ENCODE data around the gene EYS.
A peak's percentile ranks its signal among the peaks of the same experiment; 100 is the strongest.
"Not testable (repeated sequence)": the region's sequence is repeated elsewhere in the genome, so short reads cannot be mapped to it uniquely, and the experiment has no call there.

EYS gene

DNA sequence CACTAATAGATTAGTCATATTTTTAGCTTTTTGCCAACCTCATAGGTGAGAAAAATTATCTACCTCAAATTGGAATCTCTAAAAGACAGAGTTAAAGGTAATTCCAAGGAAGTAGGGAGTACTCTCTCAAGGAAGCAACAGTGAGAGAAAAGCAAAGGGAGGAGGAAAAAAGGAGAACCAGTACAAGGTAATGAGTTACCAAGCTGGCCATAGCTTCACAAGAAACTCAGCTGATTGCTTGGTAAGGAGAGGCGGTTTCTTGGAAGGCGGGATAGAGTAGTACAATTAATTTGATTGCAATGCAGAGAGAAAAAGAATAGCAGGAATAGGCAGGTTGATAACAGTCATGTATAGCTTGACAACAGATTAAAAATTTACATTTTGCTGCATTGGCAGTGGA, 1933.8 kb downstream of the EYS start:
- TF ChIP-seq, protein P1, sequence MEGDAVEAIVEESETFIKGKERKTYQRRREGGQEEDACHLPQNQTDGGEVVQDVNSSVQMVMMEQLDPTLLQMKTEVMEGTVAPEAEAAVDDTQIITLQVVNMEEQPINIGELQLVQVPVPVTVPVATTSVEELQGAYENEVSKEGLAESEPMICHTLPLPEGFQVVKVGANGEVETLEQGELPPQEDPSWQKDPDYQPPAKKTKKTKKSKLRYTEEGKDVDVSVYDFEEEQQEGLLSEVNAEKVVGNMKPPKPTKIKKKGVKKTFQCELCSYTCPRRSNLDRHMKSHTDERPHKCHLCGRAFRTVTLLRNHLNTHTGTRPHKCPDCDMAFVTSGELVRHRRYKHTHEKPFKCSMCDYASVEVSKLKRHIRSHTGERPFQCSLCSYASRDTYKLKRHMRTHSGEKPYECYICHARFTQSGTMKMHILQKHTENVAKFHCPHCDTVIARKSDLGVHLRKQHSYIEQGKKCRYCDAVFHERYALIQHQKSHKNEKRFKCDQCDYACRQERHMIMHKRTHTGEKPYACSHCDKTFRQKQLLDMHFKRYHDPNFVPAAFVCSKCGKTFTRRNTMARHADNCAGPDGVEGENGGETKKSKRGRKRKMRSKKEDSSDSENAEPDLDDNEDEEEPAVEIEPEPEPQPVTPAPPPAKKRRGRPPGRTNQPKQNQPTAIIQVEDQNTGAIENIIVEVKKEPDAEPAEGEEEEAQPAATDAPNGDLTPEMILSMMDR (conservative IDR thresholded peaks at IDR 0.05; ENCODE audit: control insufficient read depth, insufficient read depth, low read depth, low read length), result no peak
- DNase-seq (ENCODE audit: low read depth), result no peak
- H3K4me3 ChIP-seq (ENCODE audit: control insufficient read depth, low read depth, low read length), result no peak overlapping the region

DNA sequence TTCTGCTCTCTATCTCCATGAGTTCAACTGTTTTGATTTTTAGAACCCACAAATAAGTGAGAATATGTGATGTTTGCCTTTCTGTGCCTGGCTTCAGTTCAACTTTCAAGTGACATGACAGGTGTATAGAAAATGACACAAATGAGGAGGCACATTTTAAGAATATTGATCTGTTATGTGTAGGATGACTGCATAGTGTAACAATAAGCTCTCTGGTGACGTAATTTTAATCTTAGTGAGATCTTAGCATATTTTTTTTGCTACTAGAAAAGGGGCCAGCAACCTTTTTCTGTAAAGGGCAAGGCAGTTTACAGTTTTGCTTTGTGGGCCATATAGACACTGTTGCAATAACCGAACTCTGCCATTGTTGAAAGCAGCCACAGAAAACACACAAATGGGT, 1941.2 kb downstream of the EYS start:
- TF ChIP-seq, protein P1 (conservative IDR thresholded peaks at IDR 0.05; ENCODE audit: control insufficient read depth, insufficient read depth, low read depth, low read length), result no peak
- H3K4me3 ChIP-seq (ENCODE audit: control insufficient read depth, low read depth, low read length), result no peak overlapping the region
- no peak for DNase-seq (ENCODE audit: low read depth)

DNA sequence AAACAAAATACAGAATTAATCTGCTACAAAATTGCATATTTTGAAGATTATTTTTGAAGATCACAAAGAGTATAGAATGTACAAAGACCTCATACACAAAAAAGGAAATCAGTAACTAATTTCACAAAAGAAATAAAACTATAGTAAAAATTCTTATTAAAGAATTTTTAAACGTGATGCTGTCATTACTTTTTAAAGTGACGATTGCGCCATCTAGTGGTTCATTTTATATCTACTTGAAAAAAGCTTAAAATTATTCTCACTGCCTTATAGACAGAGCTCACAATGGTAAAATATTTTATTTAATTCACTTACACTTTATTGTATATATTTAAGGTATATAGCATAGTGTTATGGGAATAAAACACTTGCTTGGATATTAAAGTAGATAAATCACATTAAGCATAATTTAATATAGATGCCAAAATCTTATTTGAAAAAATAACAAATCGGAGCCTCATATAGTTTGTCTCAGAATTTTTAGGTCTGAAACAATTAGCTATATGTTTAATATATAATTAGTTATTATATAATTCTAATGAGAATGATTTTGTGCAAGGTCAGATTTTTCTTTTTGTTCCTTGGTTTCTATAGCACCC, 1942.6 kb downstream of the EYS start:
- peak; percentile 60 for DNase-seq (ENCODE audit: low read depth)
- TF ChIP-seq, protein P1 (conservative IDR thresholded peaks at IDR 0.05; ENCODE audit: control insufficient read depth, insufficient read depth, low read depth, low read length), result peak; percentile 34
- H3K4me3 ChIP-seq (ENCODE audit: control insufficient read depth, low read depth, low read length), result no peak overlapping the region

DNA sequence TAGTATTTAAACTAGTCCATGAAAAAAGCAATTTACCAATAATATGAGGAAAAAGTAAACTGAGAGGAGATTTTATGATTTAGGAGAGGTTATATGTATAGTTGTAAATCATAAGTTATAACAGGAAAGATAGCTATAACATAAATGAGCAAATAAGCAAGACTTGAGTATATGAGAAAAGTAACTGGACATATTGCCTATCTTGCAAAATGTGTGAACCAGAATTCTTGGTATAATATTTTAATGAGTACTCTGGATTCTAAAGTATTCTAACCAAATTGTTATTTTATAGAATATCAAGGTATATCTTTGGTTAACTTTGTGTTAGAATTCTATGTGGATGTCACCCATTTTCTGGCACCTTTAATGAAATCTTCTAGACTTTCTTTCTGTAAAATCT, 1946.8 kb downstream of the EYS start:
- no peak overlapping the region for H3K4me3 ChIP-seq (ENCODE audit: control insufficient read depth, low read depth, low read length)
- TF ChIP-seq, protein P1 (conservative IDR thresholded peaks at IDR 0.05; ENCODE audit: control insufficient read depth, insufficient read depth, low read depth, low read length), result no peak
- DNase-seq (ENCODE audit: low read depth), result no peak

DNA sequence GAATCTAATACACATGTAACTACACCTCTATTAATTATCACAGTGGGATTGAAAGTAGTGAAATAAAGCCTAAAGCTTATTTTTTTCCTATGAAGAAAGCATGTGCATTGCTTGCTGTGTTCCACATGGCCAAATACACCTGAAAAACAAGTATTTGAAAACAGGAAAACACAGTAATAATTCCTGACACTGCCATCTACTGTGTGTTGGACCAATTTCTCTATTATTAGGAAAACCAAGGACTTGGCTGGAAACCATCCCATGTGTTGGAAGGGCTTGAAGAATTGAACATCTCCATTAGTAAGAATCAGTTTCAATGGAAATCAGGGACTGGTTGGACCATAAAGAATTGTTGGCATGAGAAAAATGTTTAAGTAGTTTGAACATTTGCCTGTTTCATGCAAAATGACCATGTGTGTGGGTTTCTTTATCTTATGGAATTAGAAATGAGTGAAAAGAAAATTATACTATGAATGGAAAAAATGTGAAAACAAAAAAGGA, 1947.4 kb downstream of the EYS start:
- TF ChIP-seq, protein P1 (conservative IDR thresholded peaks at IDR 0.05; ENCODE audit: control insufficient read depth, insufficient read depth, low read depth, low read length), result no peak
- peak; percentile 11 for DNase-seq (ENCODE audit: low read depth)
- H3K4me3 ChIP-seq (ENCODE audit: control insufficient read depth, low read depth, low read length), result no peak overlapping the region

DNA sequence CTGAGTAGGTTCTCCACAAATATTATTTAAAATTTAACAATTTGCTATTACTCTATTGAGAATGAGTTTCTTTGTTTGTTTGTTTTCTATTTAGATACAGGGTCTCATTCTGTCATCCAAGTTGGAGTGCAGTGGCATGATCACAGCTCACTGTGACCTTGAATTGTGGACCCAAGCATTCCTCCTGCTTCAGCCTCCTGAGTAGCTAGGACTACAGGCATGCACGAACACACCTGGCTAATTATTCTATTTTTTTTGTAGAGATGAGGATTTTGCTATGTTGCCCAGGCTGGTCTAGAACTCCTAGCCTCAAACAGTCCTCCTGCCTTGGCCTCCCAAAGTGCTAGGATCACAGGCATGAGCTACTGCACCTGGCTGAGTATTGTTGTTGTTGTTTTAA, 1949.2 kb downstream of the EYS start:
- no peak for DNase-seq (ENCODE audit: low read depth)
- TF ChIP-seq, protein P1 (conservative IDR thresholded peaks at IDR 0.05; ENCODE audit: control insufficient read depth, insufficient read depth, low read depth, low read length), result no peak
- H3K4me3 ChIP-seq (ENCODE audit: control insufficient read depth, low read depth, low read length), result no peak overlapping the region

DNA sequence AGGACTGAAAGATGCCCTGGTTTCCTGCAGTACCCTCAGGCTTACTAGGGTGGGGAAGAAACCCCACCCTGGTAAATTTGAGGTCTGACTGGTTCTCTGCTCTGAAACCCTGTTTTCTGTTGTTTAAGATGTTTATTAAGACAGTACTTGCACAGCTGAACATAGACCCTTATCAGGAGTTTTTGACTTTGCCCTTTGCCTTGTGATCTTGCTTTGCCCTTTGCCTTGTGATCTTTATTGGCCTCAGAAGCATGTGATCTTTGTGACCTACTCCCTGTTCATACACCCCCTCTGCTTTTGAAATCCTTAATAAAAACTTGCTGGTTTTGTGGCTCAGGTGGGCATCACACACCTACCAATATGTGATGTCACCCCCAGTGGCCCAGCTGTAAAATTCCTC, 1949.8 kb downstream of the EYS start:
- not testable (repeated sequence) for H3K4me3 ChIP-seq (ENCODE audit: control insufficient read depth, low read depth, low read length); DNase-seq (ENCODE audit: low read depth)

All from fibroblast of mammary gland (primary cell).